A549 treated with Mapracorat at 1 μM for 4 hours (cell line): ENCODE results near the gene ARL5C. TPM values are rescaled to one million over a fixed set of nuclear protein-coding genes. Genes with fewer than 3 reads are reported as not detected.

Source experiments
- total RNA-seq: library from RNA; stranded (reverse); fragments of 200-300 nt; extraction: Qiagen RNA extraction; gene quantifications from 5 replicates; pipeline ENCODE4 v1.2.3, GENCODE V29; 2022

The ARL5C gene
- total RNA-seq = not detected in 5 replicates

GRCh38 chr17:39165841-39166349 is at the start of gene ARL5C:
Gene ARL5C, minus strand, starts transcription at chr17:39166161. Its CDS starts 401 bp downstream, at chr17:39165760.

GRCh38 chr17:39200070-39200879 is 34.3 kb upstream of the ARL5C start, which contains the start of gene RPL19:
Gene RPL19, plus strand, starts transcription at chr17:39200283. Its CDS starts 62 bp downstream, at chr17:39200345.

GRCh38 chr17:39197380-39198185 is 31.6 kb upstream of the ARL5C start, which contains the start of gene CACNB1:
Gene CACNB1, minus strand, starts transcription at chr17:39197669. Its CDS starts 174 bp downstream, at chr17:39197495.

GRCh38 chr17:39151150-39151942 is 14.6 kb downstream of the ARL5C start, which contains the start of gene PLXDC1:
Gene PLXDC1, minus strand, starts transcription at chr17:39151637. Its CDS starts 200 bp downstream, at chr17:39151437.

Other genes starting within 250 kb of the ARL5C start
- gene FBXO47, start 198.8 kb downstream of the ARL5C start, total RNA-seq = not detected in 5 replicates
- 0.12 to 0.43 TPM (median 0.19 TPM) in 5 replicates for gene PLXDC1, start 14.5 kb downstream of the ARL5C start, total RNA-seq
- gene CACNB1, start 31.5 kb upstream of the ARL5C start, total RNA-seq = 4.8 to 6.9 TPM (median 6.2 TPM) in 5 replicates
- 3,933 to 4,408 TPM (median 3,999 TPM) in 5 replicates for gene RPL19, start 34.1 kb upstream of the ARL5C start, total RNA-seq
- gene STAC2, start 59.8 kb upstream of the ARL5C start, total RNA-seq = 2.3 to 3.4 TPM (median 2.9 TPM) in 5 replicates
- 5.9 to 7.8 TPM (median 7.0 TPM) in 5 replicates for gene FBXL20, start 235.5 kb upstream of the ARL5C start, total RNA-seq